Pancreas (tissue), 10 donors: Measurements from ENCODE around the gene HTR1D. TPM values are rescaled to one million over a fixed set of nuclear protein-coding genes. Genes with fewer than 3 reads are reported as not detected.
"Not testable (repeated sequence)": the region's sequence is repeated elsewhere in the genome, so short reads cannot be mapped to it uniquely, and the experiment has no call there.

Source experiments
- ATAC-seq, 4 donors: fragments of 200-7000 bp; cut with Tn5 transposase; one replicate each; pipeline versions ENCODE4 v1.8.0 to v1.9.1; 2020; ENCODE audit warnings: mild to moderate bottlenecking in 4 of 4, moderate library complexity in 4 of 4
- DNase-seq, 6 donors: peaks; one replicate each; pipeline ENCODE4 v3.0.0-alpha.2; 2020
- FAIRE-seq: peaks from 2 replicates; lab custom pipeline; 2012; peaks lifted over from hg19 to GRCh38; lab: Jason Lieb, UNC
- H3K27ac ChIP-seq, 4 donors: fragments of 200-600 bp; sonication (generic); 1 replicate in 3 of 4; 2 replicates in 1 of 4; pipeline versions ENCODE4 v1.5.0 to v1.8.0; 2020
- H3K27me3 ChIP-seq, 4 donors: fragments of 200-600 bp; one replicate each; pipeline ENCODE4 v1.8.0; 2021
- H3K36me3 ChIP-seq, 3 donors: fragments of 200-600 bp; sonication (generic) in 1 of 3; one replicate each; pipeline versions ENCODE4 v1.5.0 to v1.8.0; 2020 to 2021
- H3K4me1 ChIP-seq, 3 donors: fragments of 200-600 bp; one replicate each; pipeline ENCODE4 v1.8.0; 2021
- H3K4me3 ChIP-seq, 4 donors: fragments of 200-600 bp; sonication (generic) in 2 of 4; one replicate each; pipeline versions ENCODE4 v1.5.0 to v1.8.0; 2020 to 2021
- H3K9me3 ChIP-seq, 4 donors: fragments of 200-600 bp; one replicate each; pipeline ENCODE4 v1.8.0; 2021
- WGBS, 2 donors: extraction: QIAGEN DNeasy Blood & Tissue Kit; methylation state at CpG; one replicate each; pipeline ENCODE4 v1.1.7; 2013; 5-methylcytosine and 5-hydroxymethylcytosine counted together
- intact Hi-C, 3 donors: fragments of 100-400 bp; cut with DNase I; formaldehyde crosslinking; loops; one replicate each; pipeline versions ENCODE4 v1.11.1 to v1.14.2; 2022
- polyA plus RNA-seq, 2 donors: library from polyadenylated mRNA; stranded (reverse); fragments of 200-250 nt; gene quantifications; one replicate each; pipeline ENCODE4 v1.2.3, GENCODE V29; 2013
- total RNA-seq, 6 donors: library from RNA; stranded (reverse); fragmentation: NEBNext Ultra II Directional in 4 of 6; extraction: Animal tissue kit (Norgen Biotek cat#: 25700) in 4 of 6; gene quantifications; one replicate each; pipeline versions ENCODE4 v1.2.1 to v1.2.4, GENCODE V29; 2021 to 2023
- TF ChIP-seq, protein P1 (sequence below), 4 donors: fragments of 200-600 bp; sonication (generic) in 3 of 4; IDR thresholded peaks; one replicate each; pipeline versions ENCODE4 v1.5.0 to v1.8.0; 2021; ENCODE audit warnings: antibody characterized with exemption in 4 of 4
- donor health status: healthy with polysubstance abuse.
- donor health status: DM: no; HTN: no; CAD: no; lungs with moderate emphysema.
- donor health status: DM: no; HTN: no; CAD: no.
- donor health status: control.
- donor health status: control.
- donor health status: Bipolar disorder and iron deficiency.
- donor health status: DM: yes; HTN: yes; CAD: no.
- donor health status: DM: no; HTN: no; CAD: no.
- donor health status: DM: no; HTN: no; CAD: no.
- donor health status: DM: yes; HTN: yes; CAD: no.

The HTR1D gene, protein sequence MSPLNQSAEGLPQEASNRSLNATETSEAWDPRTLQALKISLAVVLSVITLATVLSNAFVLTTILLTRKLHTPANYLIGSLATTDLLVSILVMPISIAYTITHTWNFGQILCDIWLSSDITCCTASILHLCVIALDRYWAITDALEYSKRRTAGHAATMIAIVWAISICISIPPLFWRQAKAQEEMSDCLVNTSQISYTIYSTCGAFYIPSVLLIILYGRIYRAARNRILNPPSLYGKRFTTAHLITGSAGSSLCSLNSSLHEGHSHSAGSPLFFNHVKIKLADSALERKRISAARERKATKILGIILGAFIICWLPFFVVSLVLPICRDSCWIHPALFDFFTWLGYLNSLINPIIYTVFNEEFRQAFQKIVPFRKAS
- total RNA-seq (under 1 TPM in 4 of 6 donors, not detected in 2; 0.06 to 0.23 (median 0.20) TPM), polyA plus RNA-seq (under 1 TPM; 0.14 to 0.15 TPM)

DNA sequence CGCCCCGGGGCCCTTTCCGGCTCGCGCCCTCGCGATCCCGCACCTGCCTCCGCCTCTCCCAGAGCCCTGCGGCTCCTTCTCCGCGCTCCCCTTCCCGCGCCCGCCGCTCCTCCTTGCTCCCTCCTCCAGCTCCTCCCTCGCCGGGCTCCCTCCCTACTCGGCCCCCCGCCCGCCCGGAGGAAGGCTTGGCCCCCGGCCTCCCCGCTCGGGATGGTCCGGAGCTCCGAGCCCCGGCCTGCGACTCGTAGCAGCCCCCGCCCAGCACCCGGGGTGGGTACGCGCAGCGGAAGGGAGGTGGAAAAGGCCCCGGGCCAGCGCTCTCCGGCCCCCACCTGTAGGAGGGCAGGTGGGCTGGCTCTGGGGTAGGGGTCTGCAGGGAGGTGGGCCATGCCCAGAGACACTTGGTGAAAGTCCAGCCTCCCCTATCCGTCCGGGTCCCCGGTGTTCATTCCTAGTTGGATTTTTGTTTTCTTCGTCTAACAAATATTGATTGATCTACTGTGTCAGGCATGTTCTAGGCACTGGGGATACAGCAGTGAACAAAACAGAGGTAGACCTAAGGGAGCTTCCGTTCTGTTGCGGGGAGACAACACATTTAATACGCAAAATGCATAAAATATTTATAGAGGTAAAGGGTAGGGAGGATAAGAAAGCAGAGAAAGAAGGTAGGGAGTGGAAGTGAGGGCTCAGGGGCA, at the start of gene HTR1D:
Gene HTR1D, minus strand, starts transcription at position 82 of the 695 bp plus-strand sequence. CDS start 23,283 bp downstream, outside the sequence.
- Histone ChIP-seq H3K27ac (no peak within 1 kb of the TSS), H3K4me1 (peaks cover 0 to 4% (median 0%) of the 10 kb centered on the region in 3 donors), H3K36me3 (no peaks in the 10 kb centered on the region), H3K4me3 (peak within 1 kb of the TSS; percentile 14 to 58 (median 26)), H3K9me3 (no peaks in the 10 kb centered on the region), H3K27me3 (peaks cover 0 to 8% (median 0%) of the 10 kb centered on the region in 4 donors)
- intact Hi-C loops = no loop called here
- FAIRE-seq = no peak
- WGBS, 2 donors = 3 to 4% methylated on average over 42 to 45 of the region's 45 CpGs
- DNase-seq = peak in 4 of 6 donors; percentile 22 to 75 (median 54)
- TF ChIP-seq, protein P1, sequence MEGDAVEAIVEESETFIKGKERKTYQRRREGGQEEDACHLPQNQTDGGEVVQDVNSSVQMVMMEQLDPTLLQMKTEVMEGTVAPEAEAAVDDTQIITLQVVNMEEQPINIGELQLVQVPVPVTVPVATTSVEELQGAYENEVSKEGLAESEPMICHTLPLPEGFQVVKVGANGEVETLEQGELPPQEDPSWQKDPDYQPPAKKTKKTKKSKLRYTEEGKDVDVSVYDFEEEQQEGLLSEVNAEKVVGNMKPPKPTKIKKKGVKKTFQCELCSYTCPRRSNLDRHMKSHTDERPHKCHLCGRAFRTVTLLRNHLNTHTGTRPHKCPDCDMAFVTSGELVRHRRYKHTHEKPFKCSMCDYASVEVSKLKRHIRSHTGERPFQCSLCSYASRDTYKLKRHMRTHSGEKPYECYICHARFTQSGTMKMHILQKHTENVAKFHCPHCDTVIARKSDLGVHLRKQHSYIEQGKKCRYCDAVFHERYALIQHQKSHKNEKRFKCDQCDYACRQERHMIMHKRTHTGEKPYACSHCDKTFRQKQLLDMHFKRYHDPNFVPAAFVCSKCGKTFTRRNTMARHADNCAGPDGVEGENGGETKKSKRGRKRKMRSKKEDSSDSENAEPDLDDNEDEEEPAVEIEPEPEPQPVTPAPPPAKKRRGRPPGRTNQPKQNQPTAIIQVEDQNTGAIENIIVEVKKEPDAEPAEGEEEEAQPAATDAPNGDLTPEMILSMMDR (IDR thresholded peaks at IDR 0.05) = no peak
- ATAC-seq = peak; percentile 25 to 74 (median 64)

DNA sequence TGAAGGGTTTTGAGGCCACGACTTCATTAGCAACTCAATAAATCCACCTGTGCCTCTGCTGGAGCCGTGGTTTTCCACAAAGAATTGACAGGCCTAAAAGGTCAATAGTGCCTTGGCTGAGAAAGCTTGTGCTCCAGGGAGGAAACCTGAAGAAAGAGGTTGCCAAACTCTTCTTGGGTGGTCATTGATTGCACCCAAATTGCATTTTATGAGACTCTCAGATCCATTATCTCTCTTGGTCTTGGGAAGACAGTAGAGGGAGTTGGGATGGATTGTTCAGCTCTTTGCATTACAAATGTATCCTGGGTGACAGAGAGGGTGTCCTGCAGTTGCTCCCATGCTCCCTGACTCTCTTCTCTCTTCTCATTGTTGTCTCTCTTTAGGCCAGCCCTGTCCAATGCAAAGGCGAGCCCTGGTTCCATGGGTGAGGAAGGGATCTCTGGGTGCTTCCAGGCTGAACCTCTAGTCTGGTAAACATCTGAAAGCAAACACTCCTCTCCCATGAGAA, 46.1 kb upstream of the HTR1D start:
- TF ChIP-seq, protein P1 (IDR thresholded peaks at IDR 0.05) = no peak
- Histone ChIP-seq H3K9me3 (no peaks in the 10 kb centered on the region), H3K27ac (no peak overlapping the region), H3K36me3 (no peaks in the 10 kb centered on the region), H3K4me3 (no peak overlapping the region), H3K4me1 (no peaks in the 10 kb centered on the region), H3K27me3 (no peaks in the 10 kb centered on the region)
- ATAC-seq = no peak
- WGBS, 2 donors = 51 to 63% methylated on average over 3 of the region's 3 CpGs
- no peak for FAIRE-seq
- intact Hi-C loops = no loop called here
- no peak for DNase-seq

DNA sequence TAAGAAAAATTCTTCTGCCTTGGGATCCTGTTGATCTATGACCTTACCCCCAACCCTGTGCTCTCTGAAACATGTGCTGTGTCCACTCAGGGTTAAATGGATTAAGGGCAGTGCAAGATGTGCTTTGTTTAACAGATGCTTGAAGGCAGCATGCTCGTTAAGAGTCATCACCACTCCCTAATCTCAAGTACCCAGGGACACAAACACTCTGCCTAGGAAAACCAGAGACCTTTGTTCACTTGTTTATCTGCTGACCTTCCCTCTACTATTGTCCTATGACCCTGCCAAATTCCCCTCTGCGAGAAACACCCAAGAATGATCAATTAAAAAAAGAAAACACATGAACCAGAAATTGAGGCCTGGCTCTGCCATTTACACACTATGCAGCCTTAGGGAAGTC, 40.8 kb upstream of the HTR1D start:
- DNase-seq, FAIRE-seq, H3K27ac ChIP-seq, H3K4me1 ChIP-seq, H3K36me3 ChIP-seq, H3K9me3 ChIP-seq, H3K4me3 ChIP-seq, ATAC-seq, H3K27me3 ChIP-seq, intact Hi-C loops: not testable (repeated sequence)
- WGBS, 2 donors = 61 to 62% methylated on average over 1 of the region's 2 CpGs

DNA sequence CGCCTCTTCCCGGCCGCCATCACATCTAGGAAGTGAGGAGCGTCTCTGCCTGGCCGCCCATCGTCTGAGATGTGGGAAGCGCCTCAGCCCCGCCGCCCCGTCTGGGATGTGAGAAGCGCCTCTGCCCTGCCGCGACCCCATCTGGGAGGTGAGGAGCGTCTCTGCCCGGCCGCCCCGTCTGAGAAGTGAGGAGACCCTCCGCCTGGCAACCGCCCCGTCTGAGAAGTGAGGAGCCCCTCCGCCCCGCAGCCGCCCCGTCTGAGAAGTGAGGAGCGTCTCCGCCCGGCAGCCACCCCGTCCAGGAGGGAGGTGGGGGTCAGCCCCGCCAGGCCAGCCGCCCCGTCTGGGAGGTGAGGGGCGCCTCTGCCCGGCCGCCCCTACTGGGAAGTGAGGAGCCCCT, 40.1 kb upstream of the HTR1D start:
- H3K27ac ChIP-seq, H3K4me1 ChIP-seq, H3K9me3 ChIP-seq, intact Hi-C loops, H3K27me3 ChIP-seq, H3K4me3 ChIP-seq, FAIRE-seq, H3K36me3 ChIP-seq, ATAC-seq, DNase-seq: not testable (repeated sequence)
- WGBS, 2 donors = 93 to 97% methylated on average over 17 to 34 of the region's 34 CpGs

DNA sequence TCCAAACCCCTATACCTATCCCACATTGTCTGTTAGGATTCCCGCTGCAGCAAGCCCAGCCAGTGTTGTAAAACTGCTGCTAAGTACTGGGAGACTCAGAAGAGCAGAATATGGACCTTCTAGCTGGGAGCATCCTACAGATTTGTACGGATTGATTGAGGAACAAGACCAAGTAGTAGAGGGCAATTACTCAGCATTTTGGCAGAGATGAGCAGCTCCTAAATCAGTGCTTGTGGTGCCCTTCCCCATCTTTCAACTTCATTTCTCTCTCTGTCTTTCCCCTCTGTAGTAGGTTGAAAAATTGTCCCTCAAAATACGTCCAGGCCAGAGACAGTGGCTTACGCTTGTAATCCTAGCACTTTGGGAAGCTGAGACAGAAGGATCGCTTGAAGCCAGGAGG, 37.3 kb upstream of the HTR1D start:
- no peak overlapping the region for H3K27ac ChIP-seq
- ATAC-seq (no peak), DNase-seq (no peak), FAIRE-seq (no peak)
- H3K36me3 ChIP-seq = no peaks in the 10 kb centered on the region
- no peaks in the 10 kb centered on the region for H3K4me1 ChIP-seq
- H3K27me3 ChIP-seq = no peaks in the 10 kb centered on the region
- H3K4me3 ChIP-seq = no peak overlapping the region
- no peaks in the 10 kb centered on the region for H3K9me3 ChIP-seq
- intact Hi-C loops = no loop called here
- TF ChIP-seq, protein P1 (IDR thresholded peaks at IDR 0.05) = no peak
- 86 to 90% methylated on average over 5 of the region's 5 CpGs for WGBS, 2 donors
